Gastrocnemius medialis (tissue), 4 donors: ENCODE measurements around the gene FAM53C.

ENCODE experiments used
- CTCF ChIP-seq, 5 experiments: fragments of 450-650 bp in 3 of 5; fragments of 200-600 bp in 2 of 5; sonication (generic) in 2 of 5; IDR thresholded peaks in 4 of 5; conservative IDR thresholded peaks in 1 of 5; 1 replicate in 4 of 5; 2 replicates in 1 of 5; pipeline ENCODE4 v1.5.1; 2016 to 2019; ENCODE audit warnings: antibody characterized with exemption in 5 of 5, mild to moderate bottlenecking in 3 of 5, moderate library complexity in 3 of 5
- POLR2A ChIP-seq, 2 donors: fragments of 450-650 bp; IDR thresholded peaks; one replicate each; pipeline ENCODE4 v1.6.1; 2017; ENCODE audit warnings: antibody characterized with exemption in 2 of 2, mild to moderate bottlenecking in 2 of 2, moderate library complexity in 2 of 2

GRCh38 chr5:138354926-138355378 lies 16.9 kb downstream of the FAM53C start:
- TF ChIP-seq POLR2A (IDR thresholded peaks at IDR 0.05) (no peak), CTCF (IDR thresholded peaks at IDR 0.05 in 4 of 5, conservative IDR thresholded peaks at IDR 0.05 in 1 of 5) (no peak)
